ENCODE measurements around the gene RXRB.

- TF ChIP-seq EZH2phosphoT487 (IDR thresholded peaks at IDR 0.05; ENCODE audit: low read depth) (no peak), CTCF (IDR thresholded peaks at IDR 0.05; ENCODE audit: low read depth, low read length) (peak; percentile 38)
Measured at GRCh38 chr6:33205191-33206026, 4.9 kb upstream of the RXRB start.
